ENCODE measurements around the gene CRYGD. TPM values are rescaled to one million over a fixed set of nuclear protein-coding genes. Genes with fewer than 3 reads are reported as not detected.

CRYGD gene
- total and polyA plus RNA-seq, 2 of the 4 experiments (the other 2 are of a cell fraction): not detected

DNA sequence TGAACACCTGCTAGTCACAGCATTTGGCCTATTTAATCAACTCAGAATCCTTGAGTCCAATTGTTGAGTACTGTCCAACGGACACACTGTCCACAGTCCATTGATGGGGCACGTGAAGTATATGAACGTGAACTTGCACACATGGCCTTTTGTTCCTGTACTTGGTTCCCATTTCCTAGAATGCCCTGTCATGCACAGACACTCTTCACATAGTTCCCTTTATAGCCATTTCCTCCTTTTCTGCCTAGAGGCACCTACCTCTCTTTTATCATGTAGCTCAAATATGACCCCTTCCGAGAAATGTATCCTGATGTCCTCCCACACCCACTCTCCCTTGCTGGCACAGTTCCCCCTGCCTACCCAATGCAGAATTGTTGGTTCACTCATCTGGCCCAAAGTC lies 47.8 kb upstream of the CRYGD start:
- dilution Hi-C loops (cut with HindIII; ENCODE audit: low sequenced_read_pairs, unreplicated experiment): no loop called here
- CTCF ChIA-PET: no interaction called here
- 50% methylated on average over 1 of the region's 4 CpGs; no CpG with 5 or more reads in 1 of the 2 experiments for WGBS, 2 experiments (ENCODE audit: extremely low coverage in 2 of 2, insufficient read length in 1 of 2)

More for the DNA sequence above, 47.8 kb upstream of the CRYGD start:
- POLR2A ChIA-PET (ENCODE audit: unreplicated experiment): no interaction called here
- no peaks in the 10 kb centered on the region for H3K4me1 ChIP-seq (ENCODE audit: control insufficient read depth, insufficient read depth, low read length)
- intact Hi-C loops (cut with micrococcal nuclease): loop anchor here (10.0 kb wide), 1 partner anchor 183 kb away; no protein-coding TSS in a partner anchor
- no peak overlapping the region for H4K5ac ChIP-seq (ENCODE audit: low read depth, low read length)
- no peaks in the 10 kb centered on the region for H3K9me3 ChIP-seq (ENCODE audit: control insufficient read depth, insufficient read depth, low read length)
- H3K4me2 ChIP-seq (ENCODE audit: low read depth, low read length): no peak overlapping the region
- H3K9ac ChIP-seq (ENCODE audit: low read depth, low read length): no peak overlapping the region
- DNase-seq: no peak
- H3K4me3 ChIP-seq (ENCODE audit: insufficient read depth, low read depth, low read length): no peak overlapping the region
- no peak overlapping the region for H2AK9ac ChIP-seq (replicated peaks; ENCODE audit: low read depth, low read length, poor library complexity)
- no peaks in the 10 kb centered on the region for H4K20me1 ChIP-seq (ENCODE audit: insufficient read depth, low read length)
- no peak overlapping the region for H2BK5ac ChIP-seq (ENCODE audit: low read depth, low read length, poor library complexity, severe bottlenecking)
- no peak overlapping the region for H2BK15ac ChIP-seq (ENCODE audit: low read depth, low read length)
- no TSS peak for BruUV-seq (replicated peaks)
- no peak overlapping the region for H3K14ac ChIP-seq (replicated peaks; ENCODE audit: low read depth, low read length)
- H4K8ac ChIP-seq (ENCODE audit: low read depth in 2 of 2, low read length in 2 of 2): no peak overlapping the region
- H3K4ac ChIP-seq (ENCODE audit: low read depth, low read length): no peak overlapping the region
- in situ Hi-C loops (cut with MboI; ENCODE audit: low sequenced_read_pairs): no loop called here
- H3K27ac ChIP-seq (ENCODE audit: insufficient read depth, low read length): no peak overlapping the region
- H2BK20ac ChIP-seq (ENCODE audit: low read depth, low read length): no peak overlapping the region
- no peak overlapping the region for H3K18ac ChIP-seq (ENCODE audit: low read depth, low read length)
- no peaks in the 10 kb centered on the region for H3K9me1 ChIP-seq (ENCODE audit: insufficient read depth, low read length)
- no peaks in the 10 kb centered on the region for H3K27me3 ChIP-seq (ENCODE audit: control insufficient read depth, insufficient read depth, low read length)
- TF ChIP-seq SMC3 (IDR thresholded peaks at IDR 0.05; ENCODE audit: low read depth, low read length): no peak
- TF ChIP-seq MAZ (IDR thresholded peaks at IDR 0.05; ENCODE audit: borderline replicate concordance, low read depth, low read length): no peak
- TF ChIP-seq, protein P1, sequence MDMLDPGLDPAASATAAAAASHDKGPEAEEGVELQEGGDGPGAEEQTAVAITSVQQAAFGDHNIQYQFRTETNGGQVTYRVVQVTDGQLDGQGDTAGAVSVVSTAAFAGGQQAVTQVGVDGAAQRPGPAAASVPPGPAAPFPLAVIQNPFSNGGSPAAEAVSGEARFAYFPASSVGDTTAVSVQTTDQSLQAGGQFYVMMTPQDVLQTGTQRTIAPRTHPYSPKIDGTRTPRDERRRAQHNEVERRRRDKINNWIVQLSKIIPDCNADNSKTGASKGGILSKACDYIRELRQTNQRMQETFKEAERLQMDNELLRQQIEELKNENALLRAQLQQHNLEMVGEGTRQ (IDR thresholded peaks at IDR 0.05; ENCODE audit: low read depth, low read length): no peak
- TF ChIP-seq NFE2L2 (IDR thresholded peaks at IDR 0.05; ENCODE audit: low read depth, low read length): no peak
- no peak for TF ChIP-seq BHLHE40 (IDR thresholded peaks at IDR 0.05; ENCODE audit: low read depth, low read length)
- TF ChIP-seq CTCF (conservative IDR thresholded peaks at IDR 0.05; ENCODE audit: low read depth, low read length): no peak
- no peak for TF ChIP-seq RAD21 (IDR thresholded peaks at IDR 0.05; ENCODE audit: low read length)
- no peak for TF ChIP-seq MXI1 (IDR thresholded peaks at IDR 0.05; ENCODE audit: borderline replicate concordance, low read depth, low read length)
- TF ChIP-seq MAFK (IDR thresholded peaks at IDR 0.05; ENCODE audit: low read depth, low read length): no peak
- no peak for TF ChIP-seq ELK1 (IDR thresholded peaks at IDR 0.05; ENCODE audit: borderline replicate concordance, low read depth, low read length)
- no peak overlapping the region for H4K91ac ChIP-seq (ENCODE audit: insufficient read depth, low read depth, low read length)
- H3K56ac ChIP-seq (ENCODE audit: extremely low read depth, insufficient read depth, low read length): no peak overlapping the region
- ATAC-seq (ENCODE audit: low read depth): no peak
- H2AK5ac ChIP-seq (ENCODE audit: low read depth, low read length): no peak overlapping the region
- H3K36me3 ChIP-seq (ENCODE audit: control insufficient read depth, insufficient read depth, low read length): no peaks in the 10 kb centered on the region
- H3K79me1 ChIP-seq (ENCODE audit: low read depth in 1 of 2, low read length in 2 of 2): no peaks in the 10 kb centered on the region
- H3K23ac ChIP-seq (ENCODE audit: low read depth, low read length): no peak overlapping the region
- H2AFZ ChIP-seq (replicated peaks; ENCODE audit: low read length, poor library complexity): no peak overlapping the region
- H2BK120ac ChIP-seq (ENCODE audit: low read depth, low read length): no peak overlapping the region

All from IMR-90 (cell line).